Panc1 (cell line): ENCODE results near the gene DARS2. TPM values are rescaled to one million over a fixed set of nuclear protein-coding genes. Genes with fewer than 3 reads are reported as not detected.

Source experiments
- ATAC-seq: fragments of 200-7000 bp; cut with Tn5 transposase; 2 replicates; pipeline ENCODE4 v1.9.1; 2020; ENCODE audit warnings: mild to moderate bottlenecking, moderate library complexity
- BruUV-seq: library from RNA; stranded (reverse); fragments of 400-500 nt; replicated peaks from 2 replicates; lab custom pipeline; 2021; lab: Mats Ljungman, UMichigan
- CTCF ChIA-PET: fragments of 300-600 bp; sonication (Branson Sonifier 250); formaldehyde crosslinking; loops from one replicate; lab custom pipeline; 2022; ENCODE audit warnings: antibody characterized with exemption; lab: Charles Lee
- POLR2A ChIA-PET: fragments of 300-600 bp; sonication (Branson Sonifier 250); formaldehyde crosslinking; loops from one replicate; lab custom pipeline; 2022; ENCODE audit warnings: antibody characterized with exemption; lab: Charles Lee
- DNase-seq: peaks from one replicate; pipeline ENCODE4 v3.0.0-alpha.2; 2010; ENCODE audit warnings: low read depth, low spot score
- H3K27ac ChIP-seq: 2 replicates; pipeline ENCODE4 v1.5.1; 2011; ENCODE audit warnings: mild to moderate bottlenecking, low read length, inconsistent platforms
- H3K27me3 ChIP-seq: fragments of 200-500 bp; sonication (Bioruptor generic); 2 replicates; pipeline ENCODE4 v1.6.0; 2014; ENCODE audit warnings: low read length, inconsistent platforms; ENCODE audit not compliant: control insufficient read depth, insufficient read depth
- H3K36me3 ChIP-seq: fragments of 200-500 bp; sonication (Bioruptor generic); 2 replicates; pipeline ENCODE4 v1.5.1; 2014; ENCODE audit warnings: inconsistent platforms, mild to moderate bottlenecking, low read length, moderate library complexity; ENCODE audit not compliant: control insufficient read depth, insufficient read depth
- H3K4me1 ChIP-seq: 2 replicates; pipeline ENCODE4 v1.5.1; 2011; ENCODE audit warnings: inconsistent platforms, mild to moderate bottlenecking, low read length, moderate library complexity; ENCODE audit not compliant: control insufficient read depth, insufficient read depth
- H3K4me3 ChIP-seq, 2 experiments: 2 replicates each; pipeline ENCODE4 v1.5.1; 2011 to 2012; ENCODE audit warnings: low read depth in 2 of 2, low read length in 2 of 2, mild to moderate bottlenecking in 2 of 2, inconsistent platforms in 1 of 2, moderate library complexity in 1 of 2
- H3K9me3 ChIP-seq: fragments of 200-500 bp; sonication (Bioruptor generic); 2 replicates; pipeline ENCODE4 v1.5.1; 2014; ENCODE audit warnings: low read depth, mild to moderate bottlenecking, inconsistent platforms, low read length, moderate library complexity; ENCODE audit not compliant: control insufficient read depth, insufficient read depth
- CTCF ChIP-seq: fragments of 450-650 bp; IDR thresholded peaks from 2 replicates; pipeline ENCODE4 v1.5.1; 2017; ENCODE audit warnings: mild to moderate bottlenecking
- POLR2AphosphoS5 ChIP-seq: IDR thresholded peaks from 2 replicates; pipeline ENCODE4 v1.6.1; 2012; ENCODE audit warnings: mild to moderate bottlenecking, low read depth, low read length, moderate library complexity
- REST ChIP-seq, 2 experiments: IDR thresholded peaks; 2 replicates each; pipeline ENCODE4 v1.6.1; 2011 to 2012; ENCODE audit warnings: low read depth in 2 of 2, control low read depth in 1 of 2, low read length in 1 of 2, mild to moderate bottlenecking in 1 of 2, moderate library complexity in 1 of 2; ENCODE audit not compliant: insufficient read depth in 1 of 2
- SIN3A ChIP-seq: IDR thresholded peaks from 2 replicates; pipeline ENCODE4 v1.6.1; 2012; ENCODE audit warnings: low read depth, mild to moderate bottlenecking, low read length, moderate library complexity, borderline replicate concordance; ENCODE audit not compliant: insufficient read depth
- TCF7L2 ChIP-seq: IDR thresholded peaks from 2 replicates; pipeline ENCODE4 v1.6.1; 2011; ENCODE audit warnings: mild to moderate bottlenecking, low read depth, low read length, inconsistent platforms
- in situ Hi-C: cut with HindIII; loops from 2 replicates; pipeline ENCODE4 v1.10.0; 2016; ENCODE audit warnings: low sequenced_read_pairs, low pct_unique_long_range_greater_than_20kb
- intact Hi-C: fragments of 100-400 bp; cut with micrococcal nuclease; formaldehyde crosslinking; loops from one replicate; pipeline ENCODE4 v1.10.0; 2022; ENCODE audit not compliant: unreplicated experiment
- total RNA-seq: library from RNA; stranded (reverse); gene quantifications from one replicate; pipeline ENCODE4 v1.2.1, GENCODE V29; 2021; ENCODE audit not compliant: unreplicated experiment

The DARS2 gene
- total RNA-seq, 1 experiment from 2014 or later = 28.8 TPM

DNA sequence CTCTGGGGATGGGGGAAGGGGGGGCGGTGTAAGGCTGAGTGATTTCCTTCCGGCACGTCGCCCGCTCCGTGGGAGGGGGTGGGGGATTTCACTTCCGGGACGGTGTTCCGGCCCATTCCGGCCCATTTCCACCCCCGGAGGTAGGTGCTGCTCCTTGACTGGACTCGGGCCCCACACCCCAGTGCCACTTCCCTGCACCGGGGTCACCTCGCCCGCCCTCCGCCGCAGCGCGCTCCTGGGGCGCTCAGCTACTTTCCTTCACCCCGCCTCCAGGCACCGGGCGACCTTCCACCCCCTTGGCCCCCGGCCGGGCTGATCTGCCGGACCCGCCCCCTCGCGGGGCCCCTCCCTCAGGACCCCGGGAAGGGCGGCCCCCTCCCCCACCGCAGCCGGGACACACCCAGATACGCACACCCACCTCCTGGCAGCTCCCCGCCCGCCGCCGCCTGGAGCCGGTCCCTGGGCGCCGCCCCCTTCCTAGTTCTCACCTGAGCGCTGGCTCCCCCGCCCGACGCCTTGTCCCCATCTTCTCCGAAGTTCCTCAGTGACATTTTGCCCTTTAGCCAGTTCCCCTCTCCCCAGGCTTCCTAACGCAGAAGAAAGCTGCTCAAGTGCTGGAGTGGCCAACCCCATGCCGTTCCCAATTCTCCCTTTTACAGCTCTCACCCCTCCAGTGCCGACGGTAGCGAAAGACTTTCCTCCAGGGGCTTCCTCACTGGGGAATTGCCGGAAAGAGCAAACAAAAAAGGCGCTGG is 44.0 kb downstream of the DARS2 start, which contains the start of gene ZBTB37:
Gene ZBTB37, plus strand, starts transcription at position 115 of the 755 bp plus-strand sequence. CDS start 1,846 bp downstream, outside the sequence.
- CTCF ChIA-PET = interaction anchor here (0.6 to 1.2 kb wide), 3 partner anchors 43 to 136 kb away, joined by 4 to 9 read pairs (median 4); no protein-coding TSS in a partner anchor
- DNase-seq (no peak), ATAC-seq (peak; percentile 85)
- peak within 1 kb of the TSS; percentile 97 for H3K27ac ChIP-seq
- intact Hi-C loops (no loop called here), in situ Hi-C loops (no loop called here)
- peaks cover 32% of the 10 kb centered on the region for H3K4me1 ChIP-seq
- H3K27me3 ChIP-seq = no peaks in the 10 kb centered on the region
- peak within 1 kb of the TSS; percentile 79 to 95 for H3K4me3 ChIP-seq
- TF ChIP-seq SIN3A (peak; percentile 95; the same call in 1 of the 2 replicates), TCF7L2 (no peak), REST (IDR thresholded peaks at IDR 0.05; ENCODE audit: insufficient read depth in 1 of 2, low read depth in 2 of 2, low read length in 1 of 2) (no peak), CTCF (no peak), POLR2AphosphoS5 (no peak; the same call in 1 of the 2 replicates)
- no TSS peak for BruUV-seq
- POLR2A ChIA-PET = interaction anchor here (0.5 to 1.2 kb wide), 6 partner anchors 9 to 420 kb away, joined by 3 to 4 read pairs (median 3); no protein-coding TSS in a partner anchor
- H3K36me3 ChIP-seq = peaks cover 40% of the 10 kb centered on the region
- H3K9me3 ChIP-seq = no peaks in the 10 kb centered on the region

- Histone ChIP-seq H3K27ac (peak overlapping the region; percentile 97), H3K9me3 (no peaks in the 10 kb centered on the region), H3K27me3 (no peaks in the 10 kb centered on the region), H3K4me1 (peaks cover 26% of the 10 kb centered on the region), H3K4me3 (peak overlapping the region; percentile 79 to 95), H3K36me3 (peaks cover 35% of the 10 kb centered on the region)
- ATAC-seq = no peak
- in situ Hi-C loops (no loop called here), intact Hi-C loops (no loop called here)
- CTCF ChIA-PET = interaction anchor here (1.2 kb wide), 1 partner anchor 106 kb away, joined by 4 read pairs; no protein-coding TSS in a partner anchor
- POLR2A ChIA-PET = interaction anchor here (1.2 kb wide), 1 partner anchor 9 kb away, joined by 4 read pairs; no protein-coding TSS in a partner anchor
- no peak for DNase-seq
- BruUV-seq = TSS peak; percentile 77
- TF ChIP-seq POLR2AphosphoS5 = no peak
- no peak for TF ChIP-seq SIN3A
- TF ChIP-seq TCF7L2 = no peak
- no peak for TF ChIP-seq CTCF
- no peak for TF ChIP-seq REST (IDR thresholded peaks at IDR 0.05; ENCODE audit: insufficient read depth in 1 of 2, low read depth in 2 of 2, low read length in 1 of 2)
Observed at GRCh38 chr1:173869021-173869359, 44.5 kb downstream of the DARS2 start.
